ENCODE results near the gene CCDC192.

- TF ChIP-seq, protein P1, sequence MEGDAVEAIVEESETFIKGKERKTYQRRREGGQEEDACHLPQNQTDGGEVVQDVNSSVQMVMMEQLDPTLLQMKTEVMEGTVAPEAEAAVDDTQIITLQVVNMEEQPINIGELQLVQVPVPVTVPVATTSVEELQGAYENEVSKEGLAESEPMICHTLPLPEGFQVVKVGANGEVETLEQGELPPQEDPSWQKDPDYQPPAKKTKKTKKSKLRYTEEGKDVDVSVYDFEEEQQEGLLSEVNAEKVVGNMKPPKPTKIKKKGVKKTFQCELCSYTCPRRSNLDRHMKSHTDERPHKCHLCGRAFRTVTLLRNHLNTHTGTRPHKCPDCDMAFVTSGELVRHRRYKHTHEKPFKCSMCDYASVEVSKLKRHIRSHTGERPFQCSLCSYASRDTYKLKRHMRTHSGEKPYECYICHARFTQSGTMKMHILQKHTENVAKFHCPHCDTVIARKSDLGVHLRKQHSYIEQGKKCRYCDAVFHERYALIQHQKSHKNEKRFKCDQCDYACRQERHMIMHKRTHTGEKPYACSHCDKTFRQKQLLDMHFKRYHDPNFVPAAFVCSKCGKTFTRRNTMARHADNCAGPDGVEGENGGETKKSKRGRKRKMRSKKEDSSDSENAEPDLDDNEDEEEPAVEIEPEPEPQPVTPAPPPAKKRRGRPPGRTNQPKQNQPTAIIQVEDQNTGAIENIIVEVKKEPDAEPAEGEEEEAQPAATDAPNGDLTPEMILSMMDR (IDR thresholded peaks at IDR 0.05): no peak
- no peak for TF ChIP-seq POLR2A (IDR thresholded peaks at IDR 0.05)
Measured at GRCh38 chr5:127696683-127697082, 6.5 kb upstream of the CCDC192 start.
